Stimulated activated CD4-positive, alpha-beta T cell treated with anti-CD3 and anti-CD28 coated beads, Interleukin-4, amount 100 ng/mL, for 4 hours (primary cell): ENCODE measurements around the gene NAP1L3.

Experiments
- DNase-seq, 2 experiments: peaks; one replicate each; pipeline ENCODE4 v3.0.0-alpha.2; 2020

The NAP1L3 gene, protein sequence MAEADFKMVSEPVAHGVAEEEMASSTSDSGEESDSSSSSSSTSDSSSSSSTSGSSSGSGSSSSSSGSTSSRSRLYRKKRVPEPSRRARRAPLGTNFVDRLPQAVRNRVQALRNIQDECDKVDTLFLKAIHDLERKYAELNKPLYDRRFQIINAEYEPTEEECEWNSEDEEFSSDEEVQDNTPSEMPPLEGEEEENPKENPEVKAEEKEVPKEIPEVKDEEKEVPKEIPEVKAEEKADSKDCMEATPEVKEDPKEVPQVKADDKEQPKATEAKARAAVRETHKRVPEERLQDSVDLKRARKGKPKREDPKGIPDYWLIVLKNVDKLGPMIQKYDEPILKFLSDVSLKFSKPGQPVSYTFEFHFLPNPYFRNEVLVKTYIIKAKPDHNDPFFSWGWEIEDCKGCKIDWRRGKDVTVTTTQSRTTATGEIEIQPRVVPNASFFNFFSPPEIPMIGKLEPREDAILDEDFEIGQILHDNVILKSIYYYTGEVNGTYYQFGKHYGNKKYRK

DNA sequence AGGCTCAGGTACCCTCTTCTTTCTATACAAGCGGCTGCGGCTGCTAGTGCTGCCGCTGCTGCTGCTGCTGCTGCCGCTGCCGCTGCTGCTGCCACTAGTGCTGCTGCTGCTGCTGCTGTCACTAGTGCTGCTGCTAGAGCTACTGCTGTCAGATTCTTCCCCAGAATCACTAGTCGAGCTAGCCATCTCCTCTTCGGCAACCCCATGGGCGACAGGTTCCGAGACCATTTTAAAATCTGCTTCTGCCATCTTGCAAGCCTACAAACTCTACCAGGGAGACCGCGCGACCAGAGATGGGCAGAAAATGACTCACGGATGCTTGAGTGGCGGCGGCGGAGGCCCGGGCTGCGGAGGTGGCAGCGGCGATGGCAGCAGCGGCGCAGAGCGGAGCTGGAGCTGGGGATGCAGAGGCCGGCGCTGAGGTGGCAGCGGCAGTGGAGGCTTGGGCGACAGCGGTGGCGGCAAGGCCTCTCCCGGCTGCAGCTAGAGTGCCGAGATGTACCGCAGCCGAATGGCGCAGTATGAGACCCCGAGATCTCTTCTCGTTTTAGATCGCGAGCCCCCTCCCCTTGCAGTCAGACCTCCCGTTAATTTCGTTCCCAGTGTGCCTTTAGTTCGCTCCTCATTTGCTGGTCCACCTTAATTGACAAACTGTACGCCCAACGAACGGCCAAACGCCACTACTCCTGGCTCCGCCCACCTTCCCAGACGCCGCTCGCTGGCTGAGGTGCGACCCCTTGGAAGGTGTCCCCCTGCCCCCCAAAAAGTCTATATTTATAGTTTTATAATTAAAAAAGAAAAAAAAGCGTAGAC, at the start of gene NAP1L3:
NAP1L3 (minus strand) TSS at position 523 of the 813 bp plus-strand sequence; CDS start at position 249, 274 bp downstream.
- peak; percentile 48 to 54 for DNase-seq

DNA sequence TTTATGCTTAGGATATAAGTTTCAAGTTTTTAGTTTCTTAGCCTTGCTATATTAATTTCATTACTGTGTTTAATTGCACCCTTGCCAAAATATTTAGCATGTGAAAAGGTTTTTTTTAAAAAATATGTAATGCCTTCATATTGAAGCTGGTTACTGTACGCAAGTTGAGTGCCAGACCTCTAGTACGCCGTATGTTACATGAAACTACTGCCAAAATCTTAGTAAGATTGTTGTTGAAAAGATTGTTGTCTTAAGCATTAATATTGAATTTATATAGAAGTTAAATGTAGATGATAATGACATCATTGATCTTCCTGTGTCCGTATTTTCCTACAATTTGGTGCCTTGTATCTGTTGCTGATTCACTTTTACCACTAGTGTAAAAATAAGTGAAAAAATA, 37.7 kb upstream of the NAP1L3 start:
- DNase-seq, result no peak

DNA sequence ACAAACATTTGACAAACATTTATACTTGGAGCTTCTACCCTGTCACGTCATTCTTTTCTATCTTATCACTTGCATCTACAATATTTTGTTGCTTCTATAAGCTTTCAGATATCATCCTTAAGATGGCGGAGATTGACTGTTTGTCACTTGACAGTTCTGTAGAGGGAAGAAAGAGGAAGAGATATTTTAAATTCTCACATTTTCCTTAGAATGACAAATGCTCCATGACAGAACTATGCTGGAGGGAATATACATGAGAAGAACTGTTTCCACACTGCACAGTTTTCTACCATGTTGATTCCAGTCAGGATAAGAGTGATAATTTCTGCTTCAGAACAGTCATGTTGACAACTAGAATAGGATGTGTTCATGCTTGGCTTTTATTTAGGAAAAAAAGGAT, 30.3 kb upstream of the NAP1L3 start:
- no peak for DNase-seq

DNA sequence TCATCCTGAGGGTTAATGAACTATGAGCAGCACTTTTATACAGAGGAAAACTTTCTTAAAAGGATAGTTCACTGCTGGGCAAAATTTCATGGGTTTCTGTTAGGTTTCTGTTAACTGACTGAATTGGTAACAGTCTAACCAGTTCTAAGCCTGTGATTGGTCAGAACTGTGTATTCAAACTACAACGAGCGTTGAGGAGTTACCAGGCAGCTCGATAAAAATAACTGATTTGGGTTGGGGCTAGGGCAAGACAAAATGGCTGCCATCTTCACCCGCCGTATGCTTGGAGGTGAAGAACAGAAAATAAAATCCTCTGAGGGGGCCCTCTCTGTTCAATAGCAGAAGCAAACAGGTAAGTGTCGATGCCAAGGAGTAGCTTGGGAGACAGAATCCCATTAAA, 22.6 kb upstream of the NAP1L3 start:
- no peak for DNase-seq

DNA sequence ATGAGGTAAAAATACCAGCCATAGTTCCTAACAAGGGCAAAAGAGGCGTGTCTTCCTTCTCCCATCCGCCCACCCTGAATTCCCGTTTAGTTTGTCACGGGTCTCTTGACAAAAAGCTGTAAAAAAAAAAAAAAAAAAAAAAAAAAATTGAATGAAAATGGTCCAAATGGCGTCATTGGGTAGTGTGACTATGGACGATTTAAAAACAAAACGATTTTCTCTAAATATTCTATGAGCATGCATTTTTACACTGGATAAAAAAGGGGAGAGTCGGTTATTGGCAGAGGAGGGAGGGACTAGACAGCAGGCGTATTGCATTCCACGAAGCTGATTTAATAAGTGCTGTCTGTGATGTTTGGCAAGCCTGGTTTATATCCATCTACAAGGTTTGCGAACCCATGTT, 492 bp upstream of the NAP1L3 start, which contains the start of gene FAM133A:
FAM133A (plus strand) TSS at position 338 of the 403 bp plus-strand sequence. CDS start 35,214 bp downstream, outside the sequence.
- no peak for DNase-seq

DNA sequence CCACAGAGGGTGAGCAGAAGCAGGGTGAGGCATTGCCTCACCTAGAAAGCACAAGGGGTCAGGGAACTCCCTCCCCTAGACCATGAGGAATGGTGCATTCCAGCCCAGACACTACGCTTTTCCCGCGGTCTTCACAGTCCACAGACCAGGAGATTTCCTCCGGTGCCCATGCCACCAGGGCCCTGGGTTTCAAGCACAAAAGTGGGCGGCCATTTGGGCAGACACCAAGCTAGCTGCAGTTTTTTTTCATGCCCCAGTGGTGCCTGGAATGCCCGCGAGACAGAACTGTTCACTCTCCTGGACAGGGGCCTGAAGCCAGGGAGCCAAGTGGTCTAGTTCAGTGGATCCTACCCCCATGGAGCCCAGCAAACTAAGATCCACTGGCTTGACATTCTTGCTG, 12.8 kb downstream of the NAP1L3 start:
- no peak for DNase-seq

DNA sequence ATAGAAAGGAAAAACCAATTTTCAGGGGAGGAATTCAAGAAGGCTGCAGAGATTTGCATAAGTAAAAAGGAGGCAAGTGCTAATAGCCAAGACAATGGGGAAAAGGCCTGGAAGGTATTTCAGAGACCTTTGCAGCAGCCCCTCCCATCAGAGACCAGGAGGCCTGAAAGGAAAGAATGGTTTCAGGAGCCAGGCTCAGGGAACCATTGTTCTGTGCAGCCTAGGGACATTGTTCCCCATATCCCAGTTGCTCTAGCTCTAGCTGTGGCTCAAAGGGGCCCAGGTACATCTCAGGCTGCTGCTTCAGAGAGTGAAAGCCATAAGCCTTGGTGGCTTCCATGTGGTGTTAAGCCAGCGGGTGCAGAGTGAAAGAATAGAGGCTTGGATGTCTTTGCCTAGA, 24.0 kb downstream of the NAP1L3 start:
- no peak for DNase-seq

DNA sequence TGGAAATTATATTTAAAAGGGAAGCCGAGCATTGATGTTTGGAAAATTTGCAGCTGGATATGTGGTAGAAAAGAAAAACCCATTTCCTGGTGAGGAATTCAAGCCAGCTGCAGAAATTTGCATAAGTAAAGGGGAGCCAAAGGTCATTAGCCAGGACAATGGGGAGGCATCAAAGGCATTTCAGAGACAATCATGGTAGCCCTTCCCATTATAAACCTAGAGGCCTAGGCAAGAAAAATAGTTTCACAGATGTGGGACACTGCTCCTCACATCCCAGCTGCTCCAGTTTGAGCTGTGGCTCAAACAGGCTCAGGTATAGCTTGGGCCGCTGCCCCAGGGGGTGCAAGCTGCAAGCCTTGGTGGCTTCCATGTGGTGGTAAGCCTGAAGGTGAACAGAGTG, 35.8 kb downstream of the NAP1L3 start:
- no peak for DNase-seq
